Activated naive CD4-positive, alpha-beta T cell treated with anti-CD3 and anti-CD28 coated beads, Interleukin-2, amount 50 U/mL, for 72 hours (primary cell): ENCODE data around the gene CUL1. TPM values are rescaled to one million over a fixed set of nuclear protein-coding genes. Genes with fewer than 3 reads are reported as not detected.

ENCODE experiments used
- ATAC-seq, 2 donors: fragments of 150-1000 bp; cut with Tn5 transposase; 2 replicates each; pipeline ENCODE4 v1.10.0; 2021; ENCODE audit warnings: mild to moderate bottlenecking in 2 of 2, moderate library complexity in 2 of 2
- DNase-seq, 2 donors: peaks; one replicate each; pipeline ENCODE4 v3.0.0; 2021 to 2022; ENCODE audit warnings: low spot score in 2 of 2
- H3K27ac Mint-ChIP-seq, 2 donors: one replicate each; pipeline ENCODE4 v1.8.0; 2022; ENCODE audit warnings: mild to moderate bottlenecking in 2 of 2, mixed read lengths in 2 of 2
- H3K36me3 Mint-ChIP-seq, 2 donors: one replicate each; pipeline ENCODE4 v1.8.0; 2022; ENCODE audit warnings: mixed read lengths in 2 of 2
- H3K9me3 Mint-ChIP-seq, 2 donors: one replicate each; pipeline ENCODE4 v1.8.0; 2022; ENCODE audit warnings: mixed read lengths in 2 of 2
- total RNA-seq, 2 donors: library from RNA; stranded (reverse); gene quantifications; one replicate each; pipeline ENCODE4 v1.2.3, GENCODE V29; 2022

The CUL1 gene
- total RNA-seq, 2 donors from 2014 or later, result 52.1 to 80.0 TPM

DNA sequence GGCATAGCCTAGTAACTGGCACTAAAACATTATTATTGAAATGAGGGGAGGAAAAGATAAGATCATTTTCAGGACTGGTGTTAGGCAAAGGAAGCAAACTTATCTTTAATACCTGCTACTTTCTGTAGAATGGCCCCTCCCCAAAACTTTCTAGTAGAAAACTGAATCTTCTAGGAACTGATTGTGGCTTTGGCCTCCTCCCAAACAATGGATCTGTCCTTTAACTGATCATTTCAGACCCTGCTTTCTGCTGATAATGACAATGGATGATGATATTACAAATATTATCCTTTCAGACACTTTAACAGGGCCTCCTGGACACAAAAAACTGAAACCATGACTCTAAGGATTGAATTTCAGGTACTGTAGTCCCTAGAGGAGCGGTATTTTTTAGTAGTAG lies 130.3 kb downstream of the CUL1 start:
- no peak for DNase-seq
- Mint-ChIP-seq H3K27ac (no peak overlapping the region), H3K36me3 (peaks cover 16 to 21% of the 10 kb centered on the region in 2 donors), H3K9me3 (no peaks in the 10 kb centered on the region)
- no peak for ATAC-seq

DNA sequence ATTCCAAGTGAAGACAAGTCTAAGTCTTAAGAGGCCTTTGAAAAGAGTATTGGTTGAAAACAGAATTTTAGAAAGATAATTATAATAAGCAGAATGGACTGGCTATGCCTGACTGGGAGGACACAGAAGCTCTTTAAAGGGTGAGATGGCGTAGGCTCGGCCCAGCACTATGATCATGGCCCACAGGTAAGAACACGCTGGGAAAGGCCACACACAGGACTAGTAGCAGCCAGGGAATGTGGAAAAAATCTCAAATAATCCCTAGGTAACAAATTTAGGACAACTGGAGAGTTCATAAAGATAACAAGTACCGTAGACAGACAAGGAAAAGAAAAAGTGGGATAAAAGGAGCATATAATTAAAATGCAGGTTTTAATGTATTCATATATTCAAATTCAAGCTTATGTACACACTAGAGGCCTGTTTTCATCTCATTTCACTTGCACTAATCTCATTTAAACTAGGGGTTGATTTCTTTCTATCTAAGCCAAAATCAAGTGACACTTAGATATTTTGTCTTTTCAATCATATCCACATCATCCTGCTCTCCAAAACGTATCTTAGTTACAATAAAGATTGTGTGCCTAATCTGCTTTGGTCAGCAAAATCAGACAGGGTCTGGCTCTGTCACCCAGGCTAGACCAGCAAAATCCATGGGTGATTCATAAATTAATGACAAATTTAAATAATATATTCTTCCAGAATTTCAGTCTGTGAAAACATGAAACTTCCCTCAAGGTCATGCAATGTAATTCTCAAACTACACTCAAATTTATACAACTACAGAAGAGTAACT lies 132.4 kb downstream of the CUL1 start:
- ATAC-seq (no peak), DNase-seq (no peak)
- H3K27ac Mint-ChIP-seq, result no peak overlapping the region
- no peaks in the 10 kb centered on the region for H3K9me3 Mint-ChIP-seq
- H3K36me3 Mint-ChIP-seq, result peaks cover 13 to 15% of the 10 kb centered on the region in 2 donors

DNA sequence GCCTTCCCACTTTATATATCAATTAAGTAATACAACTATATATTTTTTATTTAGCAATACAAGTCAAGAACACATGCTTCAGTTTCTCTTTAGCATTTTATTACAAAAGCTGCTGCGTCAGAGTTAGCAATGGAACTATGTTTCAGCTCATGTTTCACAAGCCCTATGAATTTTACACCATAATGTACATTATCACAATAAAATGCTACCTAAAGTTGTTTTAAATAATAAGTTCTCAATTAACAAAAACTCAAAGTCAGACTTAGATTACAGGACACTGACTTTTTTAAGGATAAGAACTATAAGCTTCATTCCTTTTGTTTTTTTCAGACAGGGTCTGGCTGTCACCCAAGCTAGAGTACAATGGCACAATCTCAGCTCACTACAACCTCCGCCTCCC lies 133.1 kb downstream of the CUL1 start:
- DNase-seq (no peak), ATAC-seq (no peak)
- H3K27ac Mint-ChIP-seq, result no peak overlapping the region
- H3K36me3 Mint-ChIP-seq, result peaks cover 20 to 22% of the 10 kb centered on the region in 2 donors
- no peaks in the 10 kb centered on the region for H3K9me3 Mint-ChIP-seq

DNA sequence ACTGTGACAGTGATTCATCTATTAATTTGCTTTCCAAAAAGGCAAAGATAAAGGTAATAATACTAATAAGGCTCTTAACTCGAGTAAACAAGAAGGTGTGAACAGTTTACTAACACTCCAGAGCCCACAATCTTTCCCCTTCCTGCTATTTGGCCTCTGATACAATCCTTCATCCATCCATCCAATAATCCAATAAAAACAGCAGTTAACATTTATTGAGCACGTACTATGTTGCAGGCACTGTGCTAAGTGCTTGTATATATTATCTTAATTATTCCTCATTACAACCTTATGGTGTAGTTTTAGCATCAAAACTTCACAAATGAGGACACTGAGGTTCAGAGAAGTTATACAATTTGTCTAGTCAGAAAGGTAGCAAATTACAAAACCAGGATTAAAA lies 135.9 kb downstream of the CUL1 start:
- peaks cover 36 to 50% of the 10 kb centered on the region in 2 donors for H3K36me3 Mint-ChIP-seq
- no peak for ATAC-seq
- peak overlapping the region in 1 of 2 donors; percentile 70 for H3K27ac Mint-ChIP-seq
- H3K9me3 Mint-ChIP-seq, result peaks cover 0 to 6% of the 10 kb centered on the region in 2 donors
- no peak for DNase-seq

DNA sequence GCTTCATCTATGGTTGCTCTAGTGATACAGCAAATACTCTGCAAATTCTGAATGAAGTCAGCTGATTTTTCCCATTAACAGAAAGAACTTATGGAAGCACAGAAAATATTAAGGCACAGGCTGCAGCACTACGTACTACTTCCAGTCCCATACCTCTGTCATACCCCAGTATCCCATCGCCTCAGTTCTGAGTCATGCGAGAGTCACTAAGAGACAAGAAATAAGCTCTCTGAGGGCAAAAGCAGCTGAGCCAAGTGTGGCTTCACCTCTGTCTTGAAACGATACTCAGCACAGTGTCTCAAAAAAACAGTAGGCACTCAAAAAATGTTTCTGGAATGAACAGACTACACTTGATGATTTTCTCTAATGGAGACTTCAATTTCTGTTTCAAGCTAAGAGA lies 137.2 kb downstream of the CUL1 start:
- peaks cover 32 to 51% of the 10 kb centered on the region in 2 donors for H3K36me3 Mint-ChIP-seq
- H3K27ac Mint-ChIP-seq, result no peak overlapping the region
- no peak for DNase-seq
- peak in 1 of 2 donors; percentile 65 for ATAC-seq
- H3K9me3 Mint-ChIP-seq, result peaks cover 0 to 6% of the 10 kb centered on the region in 2 donors

DNA sequence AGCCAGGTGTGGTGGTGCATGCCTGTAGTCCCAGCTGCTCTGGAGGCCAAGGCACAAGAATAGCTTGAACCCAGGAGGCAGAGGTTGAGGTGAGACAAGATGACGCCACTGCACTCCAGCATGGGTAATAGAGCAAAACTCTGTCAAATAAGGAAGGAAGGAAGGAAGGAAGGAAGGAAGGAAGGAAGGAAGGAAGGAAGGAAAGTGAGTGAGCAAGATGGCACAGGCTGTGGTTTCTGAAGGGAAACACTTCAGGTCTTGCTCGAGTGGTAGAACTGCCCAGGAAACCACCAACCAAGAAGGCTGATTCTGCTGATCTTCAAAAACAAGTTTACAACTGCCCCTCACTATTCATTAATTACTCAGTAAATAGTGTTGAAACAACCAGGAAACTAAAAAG lies 140.2 kb downstream of the CUL1 start:
- ATAC-seq, result no peak
- H3K36me3 Mint-ChIP-seq, result peaks cover 29 to 45% of the 10 kb centered on the region in 2 donors
- peak overlapping the region in 1 of 2 donors; percentile 40 for H3K27ac Mint-ChIP-seq
- DNase-seq, result no peak
- peaks cover 0 to 6% of the 10 kb centered on the region in 2 donors for H3K9me3 Mint-ChIP-seq

DNA sequence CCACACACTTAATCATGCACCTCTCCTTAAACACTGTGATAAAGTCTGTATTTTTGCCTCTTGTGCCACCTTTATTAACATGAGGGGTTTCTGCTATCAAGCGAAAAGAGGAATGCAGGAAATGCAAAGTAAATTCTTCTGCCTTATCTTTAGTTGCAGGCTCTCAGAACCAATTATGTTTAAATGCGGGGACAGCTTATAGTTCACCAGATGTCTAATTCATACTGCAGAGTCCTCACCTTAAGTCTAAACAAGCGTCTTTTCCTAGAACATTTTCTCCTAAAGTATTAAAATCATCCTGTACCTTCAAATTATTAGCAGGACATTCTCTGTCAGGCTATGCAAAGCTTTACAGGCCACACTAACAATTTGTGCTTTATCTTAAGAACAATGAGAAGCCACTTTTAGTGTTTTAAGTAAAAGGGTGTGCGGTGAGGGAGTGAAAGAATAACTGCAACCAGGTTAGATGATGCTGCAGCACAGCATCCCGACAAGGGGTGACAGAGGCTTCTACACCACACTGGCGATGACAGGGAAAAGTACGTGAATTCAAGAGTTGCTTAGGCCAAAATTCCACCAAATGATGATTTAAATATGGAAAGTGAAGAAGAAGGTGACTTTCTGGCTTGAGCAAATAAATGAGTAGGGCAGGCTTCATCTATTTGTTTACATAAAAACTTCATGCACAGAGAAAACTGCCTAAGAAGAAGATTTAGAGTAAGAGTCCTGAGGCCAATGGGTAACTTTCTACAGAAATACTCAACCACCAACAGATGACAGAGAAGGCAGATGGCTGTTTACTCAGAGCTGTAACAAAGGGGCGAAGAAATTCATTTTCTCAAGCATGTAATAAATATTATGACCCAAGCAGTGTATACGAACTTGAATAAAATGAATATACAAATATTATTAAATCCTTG lies 149.4 kb downstream of the CUL1 start:
- Mint-ChIP-seq H3K36me3 (peaks cover 0 to 20% of the 10 kb centered on the region in 2 donors), H3K9me3 (no peaks in the 10 kb centered on the region), H3K27ac (no peak overlapping the region)
- ATAC-seq (no peak), DNase-seq (no peak)

DNA sequence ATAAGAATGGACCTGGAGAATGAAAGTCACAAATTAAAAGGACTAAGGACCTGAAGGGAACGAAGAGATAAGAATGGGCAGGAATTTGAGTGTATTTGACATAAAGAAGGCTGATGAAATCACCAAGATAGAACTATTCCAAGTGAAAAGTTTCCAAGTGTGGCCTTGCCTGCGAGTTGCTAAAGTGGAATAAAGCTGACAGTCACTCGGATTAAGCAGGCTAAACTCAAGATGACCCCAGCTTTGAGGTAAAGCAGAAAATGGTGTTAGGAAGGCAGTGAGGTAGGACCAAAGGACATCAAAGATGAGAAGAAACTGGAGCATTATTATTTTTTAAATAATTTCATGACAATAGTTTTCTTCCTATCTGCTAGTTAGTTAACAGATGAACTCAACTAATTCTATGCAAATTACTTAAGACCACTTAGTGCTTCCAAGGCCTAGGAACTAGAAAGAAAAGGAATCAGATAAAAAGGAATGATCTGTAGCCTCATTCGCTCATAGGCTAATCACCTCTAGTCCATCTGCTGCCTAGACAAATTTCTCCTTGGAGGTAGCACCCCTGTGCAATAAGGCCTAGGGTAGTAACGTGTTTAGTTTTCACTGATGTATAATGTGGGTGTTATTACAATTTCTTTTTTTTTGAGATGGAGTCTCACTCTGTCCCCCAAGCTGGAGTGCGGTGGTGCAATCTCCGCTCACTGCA lies 150.8 kb downstream of the CUL1 start:
- no peak overlapping the region for H3K27ac Mint-ChIP-seq

DNA sequence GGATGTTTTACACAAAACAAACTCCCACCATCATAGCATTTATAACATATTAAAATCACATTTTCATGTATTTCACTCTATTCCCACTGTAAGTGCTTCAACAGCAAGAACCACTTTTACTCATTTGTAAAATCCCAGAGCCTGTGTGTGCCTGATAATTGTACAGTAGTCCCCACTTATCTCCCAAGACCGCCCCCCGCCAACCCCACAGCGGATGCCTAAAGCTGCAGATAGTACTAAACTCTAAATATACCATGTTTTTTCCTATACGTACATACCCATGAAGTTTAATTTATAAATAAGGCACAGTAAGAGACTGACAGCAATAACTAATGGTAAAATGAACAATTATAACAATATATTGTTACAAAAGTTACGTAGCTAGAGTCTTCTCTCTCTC lies 151.9 kb downstream of the CUL1 start:
- DNase-seq (no peak), ATAC-seq (no peak)
- Mint-ChIP-seq H3K36me3 (peaks cover 0 to 9% of the 10 kb centered on the region in 2 donors), H3K27ac (no peak overlapping the region), H3K9me3 (no peaks in the 10 kb centered on the region)

More for the DNA sequence above, 150.8 kb downstream of the CUL1 start:
- DNase-seq (no peak), ATAC-seq (no peak)
- H3K9me3 Mint-ChIP-seq, result no peaks in the 10 kb centered on the region
- peaks cover 0 to 16% of the 10 kb centered on the region in 2 donors for H3K36me3 Mint-ChIP-seq

Other genes starting within 250 kb of the CUL1 start
- not detected for gene C7orf33, start 108.1 kb upstream of the CUL1 start, total RNA-seq
- 100 to 1,000 TPM; 106 to 171 TPM for gene EZH2, start 185.4 kb downstream of the CUL1 start, total RNA-seq